ENCODE results near the gene SLC18B1. TPM values are rescaled to one million over a fixed set of nuclear protein-coding genes. Genes with fewer than 3 reads are reported as not detected.

The SLC18B1 gene
- polyA plus RNA-seq, 3 donors: 10.3 to 36.6 (median 24.8) TPM

DNA sequence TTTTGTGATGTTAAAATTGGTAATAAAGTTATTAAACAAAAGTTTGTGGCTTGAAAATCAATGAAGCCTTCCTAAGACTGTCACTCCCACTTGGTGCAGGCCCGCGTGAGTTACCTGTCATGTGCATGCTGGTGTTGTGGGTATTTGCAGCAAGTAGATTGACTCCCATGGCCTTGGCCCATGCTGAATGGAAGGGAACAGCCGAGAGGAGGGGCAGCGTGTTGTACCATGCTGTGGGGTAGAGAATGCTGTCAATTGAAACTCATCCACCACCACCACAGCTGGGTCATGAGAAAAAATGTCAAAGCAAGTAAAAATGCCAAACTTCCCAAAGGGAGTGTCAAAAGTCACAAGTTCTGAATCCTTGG, 71.8 kb downstream of the SLC18B1 start:
- Mint-ChIP-seq H3K9me3 (no peaks in the 10 kb centered on the region), H3K27me3 (ENCODE audit: low read depth in 3 of 3) (peaks cover 2% of the 10 kb centered on the region in 3 donors), H3K4me1 (peaks cover 8% of the 10 kb centered on the region), H3K27ac (no peak overlapping the region), H3K4me3 (no peak overlapping the region), H3K36me3 (peaks cover 69 to 72% of the 10 kb centered on the region in 2 donors)
- intact Hi-C loops (cut with micrococcal nuclease): no loop called here
- TF ChIP-seq, protein P1, sequence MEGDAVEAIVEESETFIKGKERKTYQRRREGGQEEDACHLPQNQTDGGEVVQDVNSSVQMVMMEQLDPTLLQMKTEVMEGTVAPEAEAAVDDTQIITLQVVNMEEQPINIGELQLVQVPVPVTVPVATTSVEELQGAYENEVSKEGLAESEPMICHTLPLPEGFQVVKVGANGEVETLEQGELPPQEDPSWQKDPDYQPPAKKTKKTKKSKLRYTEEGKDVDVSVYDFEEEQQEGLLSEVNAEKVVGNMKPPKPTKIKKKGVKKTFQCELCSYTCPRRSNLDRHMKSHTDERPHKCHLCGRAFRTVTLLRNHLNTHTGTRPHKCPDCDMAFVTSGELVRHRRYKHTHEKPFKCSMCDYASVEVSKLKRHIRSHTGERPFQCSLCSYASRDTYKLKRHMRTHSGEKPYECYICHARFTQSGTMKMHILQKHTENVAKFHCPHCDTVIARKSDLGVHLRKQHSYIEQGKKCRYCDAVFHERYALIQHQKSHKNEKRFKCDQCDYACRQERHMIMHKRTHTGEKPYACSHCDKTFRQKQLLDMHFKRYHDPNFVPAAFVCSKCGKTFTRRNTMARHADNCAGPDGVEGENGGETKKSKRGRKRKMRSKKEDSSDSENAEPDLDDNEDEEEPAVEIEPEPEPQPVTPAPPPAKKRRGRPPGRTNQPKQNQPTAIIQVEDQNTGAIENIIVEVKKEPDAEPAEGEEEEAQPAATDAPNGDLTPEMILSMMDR (IDR thresholded peaks at IDR 0.05): no peak
- Histone ChIP-seq H3K27me3 (ENCODE audit: control insufficient read depth in 2 of 2, insufficient read depth in 2 of 2, low read length in 2 of 2) (no peaks in the 10 kb centered on the region), H4K20me1 (ENCODE audit: insufficient read depth, low read length) (no peaks in the 10 kb centered on the region), H3K9me3 (replicated peaks in 1 of 2; ENCODE audit: control insufficient read depth in 1 of 2, insufficient read depth in 1 of 2, low read length in 2 of 2) (no peaks in the 10 kb centered on the region), H3K9ac (ENCODE audit: insufficient read depth, low read length, poor library complexity, severe bottlenecking) (no peak overlapping the region), H2AFZ (ENCODE audit: insufficient read depth, low read depth, low read length, poor library complexity, severe bottlenecking) (no peak overlapping the region), H3K4me2 (replicated peaks; ENCODE audit: extremely low read depth, low read length, poor library complexity, severe bottlenecking) (no peak overlapping the region), H3K36me3 (replicated peaks in 1 of 2; ENCODE audit: control insufficient read depth in 1 of 2, insufficient read depth in 2 of 2, low read length in 2 of 2) (peaks cover 19 to 73% of the 10 kb centered on the region in 2 donors), H3K4me1 (ENCODE audit: control insufficient read depth in 1 of 2, insufficient read depth in 2 of 2, low read length in 2 of 2) (peaks cover 6 to 14% of the 10 kb centered on the region in 2 donors), H3K79me2 (ENCODE audit: insufficient read depth, low read length) (no peaks in the 10 kb centered on the region), H3K27ac (ENCODE audit: low read depth in 1 of 2, low read length in 2 of 2) (no peak overlapping the region), H3K4me3 (replicated peaks in 1 of 3; ENCODE audit: low read depth in 2 of 3, low read length in 3 of 3) (no peak overlapping the region)
- WGBS (ENCODE audit: insufficient coverage): no CpG with 5 or more reads among the region's 4 CpGs
- DNase-seq: no peak

DNA sequence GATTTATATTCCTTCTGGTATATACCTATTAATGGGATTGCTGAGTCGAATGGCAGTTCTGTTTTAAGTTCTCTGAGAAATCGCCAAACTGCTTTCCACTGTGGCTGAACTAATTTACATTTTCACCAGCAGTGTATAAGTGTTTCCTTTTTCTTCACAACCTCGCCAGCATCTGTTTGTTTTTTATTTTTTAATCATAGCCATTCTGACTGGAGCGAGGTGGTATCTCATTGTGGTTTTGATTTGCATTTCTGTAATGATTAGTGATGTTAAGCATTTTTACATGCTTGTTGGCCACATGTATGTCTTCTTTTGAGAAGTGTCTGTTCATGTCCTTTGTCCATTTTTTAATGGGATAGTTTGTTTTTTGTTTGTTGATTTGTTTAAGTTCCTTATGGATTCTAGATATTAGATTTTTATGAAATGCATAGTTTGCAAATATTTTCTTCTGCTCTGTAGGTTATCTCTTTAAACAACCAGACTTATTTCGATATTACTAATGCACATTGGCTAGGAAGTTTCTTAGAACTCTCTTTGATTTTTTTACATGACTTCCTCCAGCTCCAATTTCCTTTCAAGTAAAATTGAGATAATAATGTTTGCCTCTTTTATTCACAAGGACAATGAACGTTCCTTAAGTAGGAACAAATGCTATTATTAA, 72.4 kb downstream of the SLC18B1 start:
- H2AFZ ChIP-seq (ENCODE audit: insufficient read depth, low read depth, low read length, poor library complexity, severe bottlenecking): no peak overlapping the region
- no peak overlapping the region for H3K4me3 Mint-ChIP-seq
- WGBS (ENCODE audit: insufficient coverage): no CpG with 5 or more reads among the region's 6 CpGs

More for the DNA sequence above, 72.4 kb downstream of the SLC18B1 start:
- Mint-ChIP-seq H3K27me3 (ENCODE audit: low read depth in 3 of 3) (peaks cover 2% of the 10 kb centered on the region in 3 donors), H3K4me1 (peaks cover 9% of the 10 kb centered on the region), H3K36me3 (peaks cover 73 to 77% of the 10 kb centered on the region in 2 donors), H3K27ac (no peak overlapping the region), H3K9me3 (no peaks in the 10 kb centered on the region)
- no peak overlapping the region for H3K9ac ChIP-seq (ENCODE audit: insufficient read depth, low read length, poor library complexity, severe bottlenecking)
- no peaks in the 10 kb centered on the region for H4K20me1 ChIP-seq (ENCODE audit: insufficient read depth, low read length)
- TF ChIP-seq, protein P1 (IDR thresholded peaks at IDR 0.05): no peak
- H3K27ac ChIP-seq (ENCODE audit: low read depth in 1 of 2, low read length in 2 of 2): no peak overlapping the region
- peaks cover 19 to 73% of the 10 kb centered on the region in 2 donors for H3K36me3 ChIP-seq (replicated peaks in 1 of 2; ENCODE audit: control insufficient read depth in 1 of 2, insufficient read depth in 2 of 2, low read length in 2 of 2)
- H3K27me3 ChIP-seq (ENCODE audit: control insufficient read depth in 2 of 2, insufficient read depth in 2 of 2, low read length in 2 of 2): no peaks in the 10 kb centered on the region
- DNase-seq: no peak
- H3K4me2 ChIP-seq (replicated peaks; ENCODE audit: extremely low read depth, low read length, poor library complexity, severe bottlenecking): no peak overlapping the region
- H3K4me1 ChIP-seq (ENCODE audit: control insufficient read depth in 1 of 2, insufficient read depth in 2 of 2, low read length in 2 of 2): peaks cover 6 to 9% of the 10 kb centered on the region in 2 donors
- intact Hi-C loops (cut with micrococcal nuclease): no loop called here
- no peaks in the 10 kb centered on the region for H3K9me3 ChIP-seq (replicated peaks in 1 of 2; ENCODE audit: control insufficient read depth in 1 of 2, insufficient read depth in 1 of 2, low read length in 2 of 2)
- H3K4me3 ChIP-seq (replicated peaks in 1 of 3; ENCODE audit: low read depth in 2 of 3, low read length in 3 of 3): no peak overlapping the region
- no peaks in the 10 kb centered on the region for H3K79me2 ChIP-seq (ENCODE audit: insufficient read depth, low read length)

Measured in CD14-positive monocyte (primary cell).